ENCODE measurements around the gene SLC38A5. TPM values are rescaled to one million over a fixed set of nuclear protein-coding genes. Genes with fewer than 3 reads are reported as not detected.
"Not testable (repeated sequence)": the region's sequence is repeated elsewhere in the genome, so short reads cannot be mapped to it uniquely, and the experiment has no call there.

SLC38A5 gene
- total RNA-seq, 4 donors from 2014 or later, result 0.46 to 0.69 TPM; not detected in 2

DNA sequence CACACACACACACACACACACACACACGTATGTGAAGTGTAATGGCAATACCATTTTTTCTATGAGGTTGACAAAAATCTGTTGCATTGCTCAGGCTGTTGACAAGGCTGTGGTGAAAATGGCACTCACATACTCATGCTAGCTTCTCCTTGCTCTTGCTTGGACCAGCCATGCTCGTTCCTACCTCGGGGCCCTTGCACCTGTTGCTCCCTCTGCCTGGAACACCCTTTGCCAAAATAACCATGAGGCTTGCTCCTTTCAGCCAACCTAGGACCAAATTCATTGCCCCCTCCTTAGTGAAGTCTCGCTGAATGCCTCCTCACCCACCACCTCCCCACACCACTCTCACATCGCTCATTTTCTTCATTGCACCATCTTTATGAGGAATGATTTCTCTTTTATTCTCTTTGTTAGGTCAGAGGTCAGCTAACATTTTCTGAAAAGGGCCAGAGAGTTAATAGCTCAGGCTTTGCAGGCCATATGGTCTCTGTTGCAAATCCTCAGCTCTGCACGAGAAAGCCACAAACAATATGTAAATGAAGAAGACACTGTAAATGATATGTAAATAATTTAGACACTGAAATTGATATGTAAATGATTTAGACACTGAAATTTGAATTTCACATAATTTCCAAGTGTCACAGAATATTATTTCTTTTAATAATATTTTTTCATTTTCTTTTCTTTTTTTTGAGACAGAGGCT lies 13.3 kb downstream of the SLC38A5 start:
- DNase-seq, result no peak
- Histone ChIP-seq H3K4me3 (no peak overlapping the region), H3K27ac (no peak overlapping the region), H3K36me3 (no peaks in the 10 kb centered on the region), H3K27me3 (no peaks in the 10 kb centered on the region), H3K4me1 (no peaks in the 10 kb centered on the region), H3K9me3 (no peaks in the 10 kb centered on the region)
- intact Hi-C loops (cut with DNase I; ENCODE audit: low total_unique reads) (no loop called here), in situ Hi-C loops (cut with MboI; ENCODE audit: low sequenced_read_pairs in 4 of 4) (no loop called here)
- TF ChIP-seq POLR2A (IDR thresholded peaks at IDR 0.05), result no peak
- TF ChIP-seq, protein P1, sequence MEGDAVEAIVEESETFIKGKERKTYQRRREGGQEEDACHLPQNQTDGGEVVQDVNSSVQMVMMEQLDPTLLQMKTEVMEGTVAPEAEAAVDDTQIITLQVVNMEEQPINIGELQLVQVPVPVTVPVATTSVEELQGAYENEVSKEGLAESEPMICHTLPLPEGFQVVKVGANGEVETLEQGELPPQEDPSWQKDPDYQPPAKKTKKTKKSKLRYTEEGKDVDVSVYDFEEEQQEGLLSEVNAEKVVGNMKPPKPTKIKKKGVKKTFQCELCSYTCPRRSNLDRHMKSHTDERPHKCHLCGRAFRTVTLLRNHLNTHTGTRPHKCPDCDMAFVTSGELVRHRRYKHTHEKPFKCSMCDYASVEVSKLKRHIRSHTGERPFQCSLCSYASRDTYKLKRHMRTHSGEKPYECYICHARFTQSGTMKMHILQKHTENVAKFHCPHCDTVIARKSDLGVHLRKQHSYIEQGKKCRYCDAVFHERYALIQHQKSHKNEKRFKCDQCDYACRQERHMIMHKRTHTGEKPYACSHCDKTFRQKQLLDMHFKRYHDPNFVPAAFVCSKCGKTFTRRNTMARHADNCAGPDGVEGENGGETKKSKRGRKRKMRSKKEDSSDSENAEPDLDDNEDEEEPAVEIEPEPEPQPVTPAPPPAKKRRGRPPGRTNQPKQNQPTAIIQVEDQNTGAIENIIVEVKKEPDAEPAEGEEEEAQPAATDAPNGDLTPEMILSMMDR (IDR thresholded peaks at IDR 0.05 in 4 of 5, conservative IDR thresholded peaks at IDR 0.05 in 1 of 5), result no peak
- ATAC-seq, result no peak

DNA sequence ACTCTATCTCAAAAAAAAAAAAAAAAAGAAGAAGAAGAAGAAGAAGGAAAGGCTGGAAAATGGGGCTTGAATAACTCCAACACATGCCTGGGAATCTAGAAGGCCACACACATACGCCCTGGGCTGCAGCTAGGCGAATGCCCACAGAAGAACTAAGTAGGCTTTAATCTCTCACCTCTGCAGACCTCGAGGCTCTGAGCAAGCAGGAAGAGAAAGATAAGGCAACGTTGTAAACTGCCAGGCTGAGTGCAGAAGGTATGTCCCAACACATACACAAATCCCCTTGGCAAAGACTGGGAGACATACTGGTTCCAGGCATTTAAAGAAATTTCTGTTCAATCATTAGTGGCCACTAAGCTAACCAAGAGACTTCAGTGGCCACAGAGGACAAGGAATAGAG lies 18.4 kb downstream of the SLC38A5 start:
- H3K36me3 ChIP-seq, result no peaks in the 10 kb centered on the region

DNA sequence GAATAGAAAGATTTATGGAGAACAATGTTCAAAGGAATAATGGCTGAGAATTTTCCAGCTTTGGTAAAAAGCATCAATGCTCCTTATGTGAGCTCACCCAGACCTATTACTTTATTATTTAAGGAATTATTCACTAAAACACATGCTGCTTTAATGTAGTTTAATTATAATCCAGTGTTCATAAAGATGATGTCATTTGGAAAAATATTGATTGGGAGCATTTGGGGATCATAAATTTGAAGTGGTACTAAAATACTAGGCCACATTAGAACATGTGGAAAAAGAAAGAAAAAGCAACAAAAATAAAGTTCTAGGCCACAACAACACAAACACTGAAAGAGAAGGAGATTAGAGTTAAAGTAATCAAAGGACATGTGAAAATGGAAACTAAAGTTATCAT lies 20.0 kb downstream of the SLC38A5 start:
- no peak overlapping the region for H3K4me3 ChIP-seq
- no peaks in the 10 kb centered on the region for H3K9me3 ChIP-seq
- in situ Hi-C loops (cut with MboI; ENCODE audit: low sequenced_read_pairs in 4 of 4), result no loop called here
- DNase-seq (no peak), ATAC-seq (no peak)
- intact Hi-C loops (cut with DNase I; ENCODE audit: low total_unique reads), result no loop called here
- no peaks in the 10 kb centered on the region for H3K36me3 ChIP-seq
- TF ChIP-seq, protein P1 (IDR thresholded peaks at IDR 0.05 in 4 of 5, conservative IDR thresholded peaks at IDR 0.05 in 1 of 5), result no peak
- no peak for TF ChIP-seq POLR2A (IDR thresholded peaks at IDR 0.05)
- no peaks in the 10 kb centered on the region for H3K4me1 ChIP-seq
- H3K27ac ChIP-seq, result no peak overlapping the region
- no peaks in the 10 kb centered on the region for H3K27me3 ChIP-seq

More for the DNA sequence above, 18.4 kb downstream of the SLC38A5 start:
- no peaks in the 10 kb centered on the region for H3K4me1 ChIP-seq
- in situ Hi-C loops (cut with MboI; ENCODE audit: low sequenced_read_pairs in 4 of 4) (no loop called here), intact Hi-C loops (cut with DNase I; ENCODE audit: low total_unique reads) (no loop called here)
- DNase-seq (no peak), ATAC-seq (no peak)
- TF ChIP-seq, protein P1 (IDR thresholded peaks at IDR 0.05 in 4 of 5, conservative IDR thresholded peaks at IDR 0.05 in 1 of 5), result no peak
- no peak for TF ChIP-seq POLR2A (IDR thresholded peaks at IDR 0.05)
- no peaks in the 10 kb centered on the region for H3K27me3 ChIP-seq
- H3K27ac ChIP-seq, result no peak overlapping the region
- no peak overlapping the region for H3K4me3 ChIP-seq
- no peaks in the 10 kb centered on the region for H3K9me3 ChIP-seq

DNA sequence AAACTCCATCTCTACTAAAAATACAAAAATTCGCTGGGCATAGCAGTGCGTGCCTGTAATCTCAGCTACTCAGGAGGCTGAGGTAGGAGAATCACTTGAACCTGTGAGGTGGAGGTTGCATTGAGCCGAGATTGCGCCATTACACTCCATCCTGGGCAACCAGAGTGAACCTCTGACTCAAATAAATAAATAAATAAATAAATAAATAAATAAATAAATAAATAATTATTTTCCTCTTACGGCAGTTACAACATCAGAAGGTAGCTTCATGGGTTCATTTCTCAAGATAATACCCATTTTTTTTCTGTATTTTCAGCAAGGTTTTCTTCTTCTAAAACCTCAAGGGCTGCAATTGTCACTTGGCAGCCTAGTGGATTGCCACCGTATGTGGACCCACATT lies 22.9 kb downstream of the SLC38A5 start:
- intact Hi-C loops (cut with DNase I; ENCODE audit: low total_unique reads); H3K4me1 ChIP-seq; DNase-seq; H3K9me3 ChIP-seq; H3K4me3 ChIP-seq; in situ Hi-C loops (cut with MboI; ENCODE audit: low sequenced_read_pairs in 4 of 4); ATAC-seq; H3K27ac ChIP-seq; H3K27me3 ChIP-seq; H3K36me3 ChIP-seq: not testable (repeated sequence)

DNA sequence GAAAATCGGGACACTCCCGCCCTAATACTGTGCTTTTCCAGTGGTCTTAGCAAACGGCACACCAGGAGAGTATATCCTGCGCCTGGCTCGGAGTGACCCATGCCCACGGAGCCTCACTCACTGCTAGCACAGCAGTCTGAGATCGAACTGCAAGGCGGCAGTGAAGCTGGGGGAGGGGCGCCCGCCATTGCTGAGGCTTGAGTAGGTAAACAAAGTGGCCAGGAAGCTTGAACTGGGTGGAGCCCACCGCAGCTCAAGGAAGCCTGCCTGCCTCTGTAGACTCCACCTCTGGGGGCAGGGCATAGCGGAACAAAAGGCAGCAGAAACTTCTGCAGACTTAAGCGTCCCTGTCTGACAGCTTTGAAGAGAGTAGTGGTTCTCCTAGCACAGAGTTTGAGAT lies 36.3 kb downstream of the SLC38A5 start:
- H3K4me3 ChIP-seq; H3K27me3 ChIP-seq; H3K9me3 ChIP-seq; H3K36me3 ChIP-seq; DNase-seq; H3K4me1 ChIP-seq; in situ Hi-C loops (cut with MboI; ENCODE audit: low sequenced_read_pairs in 4 of 4); H3K27ac ChIP-seq; ATAC-seq; intact Hi-C loops (cut with DNase I; ENCODE audit: low total_unique reads): not testable (repeated sequence)

DNA sequence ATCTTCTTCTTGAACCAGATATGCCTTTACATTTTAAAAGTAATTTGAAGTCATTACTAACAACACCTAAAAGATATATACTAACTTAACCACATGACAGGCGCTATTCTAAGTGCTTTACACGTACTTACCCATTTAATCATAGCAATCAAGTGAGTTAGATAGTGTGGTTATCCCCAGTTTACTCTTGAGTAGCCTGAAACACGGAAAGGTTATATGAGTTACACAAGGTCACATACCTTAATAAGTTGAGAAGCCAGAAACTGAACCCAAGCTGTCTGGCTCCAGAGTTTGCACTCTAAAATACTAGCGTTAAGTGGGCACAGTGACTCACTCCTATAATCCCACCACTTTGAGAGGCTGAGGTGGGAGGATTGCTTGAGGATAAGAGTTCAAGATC lies 39.9 kb downstream of the SLC38A5 start:
- DNase-seq; H3K9me3 ChIP-seq; H3K4me1 ChIP-seq; H3K27me3 ChIP-seq; ATAC-seq; H3K36me3 ChIP-seq; intact Hi-C loops (cut with DNase I; ENCODE audit: low total_unique reads); in situ Hi-C loops (cut with MboI; ENCODE audit: low sequenced_read_pairs in 4 of 4); H3K4me3 ChIP-seq; H3K27ac ChIP-seq: not testable (repeated sequence)

DNA sequence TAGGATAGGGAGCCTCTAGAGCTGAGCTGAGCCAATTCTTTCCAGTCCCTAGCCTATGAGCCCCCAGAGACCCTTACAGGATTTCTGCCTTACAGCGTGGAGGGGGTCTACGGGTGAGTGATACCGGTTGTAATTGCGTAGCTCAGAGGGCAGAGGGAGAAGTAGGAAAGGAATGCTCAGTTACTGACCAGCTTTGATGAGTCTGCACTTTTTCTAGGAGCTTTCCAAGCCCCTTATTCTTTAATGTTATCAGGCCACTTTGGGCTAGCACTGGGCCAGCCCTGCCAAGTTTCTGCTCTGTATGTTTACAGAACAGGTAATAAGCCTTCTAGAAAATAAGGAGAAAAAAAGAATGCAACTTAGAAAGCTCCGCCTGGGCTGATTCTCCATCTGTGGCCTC lies 40.5 kb downstream of the SLC38A5 start:
- H3K9me3 ChIP-seq; H3K4me1 ChIP-seq; H3K4me3 ChIP-seq; DNase-seq; H3K27ac ChIP-seq; ATAC-seq; H3K27me3 ChIP-seq; H3K36me3 ChIP-seq; intact Hi-C loops (cut with DNase I; ENCODE audit: low total_unique reads); in situ Hi-C loops (cut with MboI; ENCODE audit: low sequenced_read_pairs in 4 of 4): not testable (repeated sequence)

DNA sequence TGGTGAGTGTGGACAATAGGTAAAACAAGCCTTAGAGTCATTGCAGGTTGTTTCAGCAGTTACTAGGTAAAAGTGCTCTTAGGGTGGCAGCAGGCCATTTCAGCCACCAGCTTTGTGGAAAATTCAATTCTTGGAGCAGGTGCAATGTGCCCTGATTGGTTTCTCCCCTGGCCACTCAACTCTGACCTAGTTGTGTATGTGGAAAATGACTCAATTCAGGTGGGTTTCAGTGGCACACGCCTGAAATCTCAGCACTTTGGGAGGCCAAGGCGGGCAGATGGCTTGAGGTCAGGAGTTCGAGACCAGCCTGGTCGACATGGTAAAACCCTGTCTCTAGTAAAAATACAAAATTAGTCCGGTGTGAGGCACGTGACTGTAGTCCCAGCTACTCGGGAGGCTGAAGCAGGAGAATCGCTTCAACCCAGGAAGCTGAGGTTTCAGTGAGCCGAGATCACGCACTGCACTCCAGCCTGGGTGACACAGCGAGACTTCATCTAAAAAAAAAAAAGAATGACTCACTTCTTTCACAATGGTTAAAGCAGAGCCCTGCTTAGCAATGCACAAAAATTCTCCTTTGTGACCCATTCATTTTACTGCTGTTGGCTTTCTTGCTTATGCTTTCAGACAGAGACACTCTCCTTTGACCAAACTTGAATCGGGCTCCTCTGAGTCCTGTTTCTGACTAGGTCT lies 42.9 kb downstream of the SLC38A5 start:
- in situ Hi-C loops (cut with MboI; ENCODE audit: low sequenced_read_pairs in 4 of 4); ATAC-seq; intact Hi-C loops (cut with DNase I; ENCODE audit: low total_unique reads): not testable (repeated sequence)

DNA sequence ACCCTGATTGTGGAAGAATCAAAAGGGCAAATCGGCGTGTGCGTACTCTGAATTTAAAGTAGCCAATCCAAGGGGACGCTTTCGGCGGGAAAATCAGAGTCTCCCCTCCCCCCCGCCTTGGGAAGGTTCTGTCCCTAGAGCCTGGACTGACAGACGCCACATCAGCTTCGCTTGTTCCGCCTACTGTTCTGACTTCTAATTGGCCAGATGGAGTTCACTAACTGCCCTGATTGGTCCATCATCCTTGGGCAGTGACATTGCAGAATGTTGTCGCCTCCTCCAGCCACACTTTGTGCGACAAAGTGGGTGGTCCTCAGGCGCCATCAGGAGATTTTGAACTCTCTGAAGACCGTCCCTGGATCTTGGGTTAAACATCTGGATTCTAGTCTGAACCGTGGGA lies 58.2 kb downstream of the SLC38A5 start, which contains the start of gene SSX4B:
Gene SSX4B (minus strand): TSS at position 101 of the 400 bp plus-strand sequence. CDS start 588 bp downstream, outside the sequence.
- ATAC-seq; DNase-seq; H3K27ac ChIP-seq; intact Hi-C loops (cut with DNase I; ENCODE audit: low total_unique reads); H3K36me3 ChIP-seq; H3K4me3 ChIP-seq; in situ Hi-C loops (cut with MboI; ENCODE audit: low sequenced_read_pairs in 4 of 4); H3K27me3 ChIP-seq; H3K9me3 ChIP-seq; H3K4me1 ChIP-seq: not testable (repeated sequence)

More for the DNA sequence above, 42.9 kb downstream of the SLC38A5 start:
- not testable (repeated sequence) for H3K36me3 ChIP-seq, H3K27me3 ChIP-seq, DNase-seq, H3K4me3 ChIP-seq, H3K9me3 ChIP-seq, H3K4me1 ChIP-seq, H3K27ac ChIP-seq

Measured in gastrocnemius medialis (tissue), 4 donors.